WTC11 (cell line): Measurements from ENCODE around the gene PIEZO1. TPM values are rescaled to one million over a fixed set of nuclear protein-coding genes. Genes with fewer than 3 reads are reported as not detected.

Source experiments
- ATF1 ChIP-seq: sonication (generic); formaldehyde crosslinking; IDR thresholded peaks from 2 replicates; pipeline ENCODE4 v1.8.1; 2023; ENCODE audit warnings: mild to moderate bottlenecking, moderate library complexity, missing genetic modification reagents
- CREB1 ChIP-seq: sonication (generic); formaldehyde crosslinking; IDR thresholded peaks from 2 replicates; pipeline ENCODE4 v1.8.0; 2023; ENCODE audit warnings: mild to moderate bottlenecking, missing genetic modification reagents
- E2F5 ChIP-seq: sonication (generic); formaldehyde crosslinking; IDR thresholded peaks from 2 replicates; pipeline ENCODE4 v1.8.1; 2022; ENCODE audit warnings: mild to moderate bottlenecking, moderate library complexity, missing genetic modification reagents
- ELF4 ChIP-seq: sonication (generic); formaldehyde crosslinking; IDR thresholded peaks from 2 replicates; pipeline ENCODE4 v1.8.1; 2022; ENCODE audit warnings: low read depth, mild to moderate bottlenecking, moderate library complexity, missing genetic modification reagents
- FOXP1 ChIP-seq: sonication (generic); formaldehyde crosslinking; IDR thresholded peaks from 2 replicates; pipeline ENCODE4 v1.8.0; 2022; ENCODE audit warnings: missing genetic modification reagents, mild to moderate bottlenecking, moderate library complexity, borderline replicate concordance
- IRF1 ChIP-seq: sonication (generic); formaldehyde crosslinking; IDR thresholded peaks from 2 replicates; pipeline ENCODE4 v1.8.0; 2023; ENCODE audit warnings: missing genetic modification reagents
- MAX ChIP-seq: sonication (generic); formaldehyde crosslinking; IDR thresholded peaks from 2 replicates; pipeline ENCODE4 v1.8.0; 2022; ENCODE audit warnings: mild to moderate bottlenecking, missing genetic modification reagents
- NFATC4 ChIP-seq: fragments of 250-450 bp; sonication (Bioruptor Pico); IDR thresholded peaks from 2 replicates; pipeline ENCODE4 v1.9.0; 2021; ENCODE audit warnings: mild to moderate bottlenecking
- NR3C1 ChIP-seq: sonication (generic); formaldehyde crosslinking; conservative IDR thresholded peaks from 2 replicates; pipeline ENCODE4 v1.8.1; 2023; ENCODE audit warnings: low read depth, mild to moderate bottlenecking, missing genetic modification reagents
- PRDM15 ChIP-seq: sonication (generic); formaldehyde crosslinking; IDR thresholded peaks from 2 replicates; pipeline ENCODE4 v1.8.0; 2022; ENCODE audit warnings: missing genetic modification reagents
- SP1 ChIP-seq: sonication (generic); formaldehyde crosslinking; conservative IDR thresholded peaks from 2 replicates; pipeline ENCODE4 v1.8.1; 2022; ENCODE audit warnings: missing genetic modification reagents
- STAT6 ChIP-seq: sonication (generic); formaldehyde crosslinking; conservative IDR thresholded peaks from 2 replicates; pipeline ENCODE4 v1.8.1; 2023; ENCODE audit warnings: mild to moderate bottlenecking, low read depth, missing genetic modification reagents, moderate library complexity
- TCF7 ChIP-seq: sonication (generic); formaldehyde crosslinking; IDR thresholded peaks from 2 replicates; pipeline ENCODE4 v1.8.0; 2022; ENCODE audit warnings: mild to moderate bottlenecking, low read depth, missing genetic modification reagents, moderate library complexity
- TEAD4 ChIP-seq: sonication (generic); formaldehyde crosslinking; IDR thresholded peaks from 2 replicates; pipeline ENCODE4 v1.8.0; 2022; ENCODE audit warnings: mild to moderate bottlenecking, missing genetic modification reagents
- TP53 ChIP-seq: sonication (generic); formaldehyde crosslinking; IDR thresholded peaks from 2 replicates; pipeline ENCODE4 v1.8.1; 2023; ENCODE audit warnings: mild to moderate bottlenecking, missing genetic modification reagents
- ZBTB21 ChIP-seq: sonication (generic); formaldehyde crosslinking; IDR thresholded peaks from 2 replicates; pipeline ENCODE4 v1.8.1; 2023; ENCODE audit warnings: mild to moderate bottlenecking, missing genetic modification reagents, borderline replicate concordance
- ZNF138 ChIP-seq: sonication (generic); formaldehyde crosslinking; conservative IDR thresholded peaks from 2 replicates; pipeline ENCODE4 v1.8.1; 2022; ENCODE audit warnings: mild to moderate bottlenecking, moderate library complexity, missing genetic modification reagents
- ZNF232 ChIP-seq: sonication (generic); formaldehyde crosslinking; IDR thresholded peaks from 2 replicates; pipeline ENCODE4 v1.8.0; 2022; ENCODE audit warnings: mild to moderate bottlenecking, missing genetic modification reagents
- ZNF396 ChIP-seq: fragments of 250-450 bp; sonication (Bioruptor Pico); IDR thresholded peaks from 2 replicates; pipeline ENCODE4 v1.8.0; 2021; ENCODE audit warnings: mild to moderate bottlenecking, moderate library complexity, borderline replicate concordance
- ZNF416 ChIP-seq: fragments of 250-450 bp; sonication (Bioruptor Pico); IDR thresholded peaks from 2 replicates; pipeline ENCODE4 v1.9.0; 2021; ENCODE audit warnings: mild to moderate bottlenecking, inconsistent platforms
- ZNF512 ChIP-seq: sonication (generic); formaldehyde crosslinking; IDR thresholded peaks from 2 replicates; pipeline ENCODE4 v1.8.1; 2022; ENCODE audit warnings: missing genetic modification reagents, borderline replicate concordance
- ZNF532 ChIP-seq: fragments of 250-450 bp; sonication (Bioruptor Pico); IDR thresholded peaks from 2 replicates; pipeline ENCODE4 v1.9.0; 2021; ENCODE audit warnings: mild to moderate bottlenecking, borderline replicate concordance
- ZSCAN18 ChIP-seq: fragments of 250-450 bp; sonication (Bioruptor Pico); IDR thresholded peaks from 2 replicates; pipeline ENCODE4 v2.1.2; 2022; ENCODE audit warnings: mild to moderate bottlenecking, moderate library complexity
- total RNA-seq: library from RNA; stranded (reverse); gene quantifications from 3 replicates; pipeline ENCODE4 v1.2.3, GENCODE V29; 2021

The PIEZO1 gene
- total RNA-seq, 1 experiment from 2014 or later = 71.3 TPM

- TF ChIP-seq CREB1 (CRISPR knock-in tag) (no peak; the same call in 1 of the 2 replicates), TEAD4 (CRISPR knock-in tag) (no peak; the same call in 1 of the 2 replicates), TCF7 (CRISPR knock-in tag) (no peak), E2F5 (CRISPR knock-in tag) (peak; percentile 84), NFATC4 (peak; percentile 78), TP53 (CRISPR knock-in tag) (no peak), STAT6 (no peak), SP1 (CRISPR knock-in tag) (peak; percentile 88), FOXP1 (CRISPR knock-in tag) (peak; percentile 66; the same call in 1 of the 2 replicates), ZNF232 (0 out of 2 replicates have a peak, but pooled peaks have one; percentile 74), ZNF532 (CRISPR knock-in tag) (no peak), ZNF396 (CRISPR knock-in tag) (no peak), PRDM15 (CRISPR knock-in tag) (no peak; the same call in none of the 2 replicates), ELF4 (CRISPR knock-in tag) (no peak), ZNF512 (no peak), ZNF138 (CRISPR knock-in tag) (no peak), NR3C1 (CRISPR knock-in tag) (no peak), ZBTB21 (peak; percentile 71; the same call in 1 of the 2 replicates), ATF1 (CRISPR knock-in tag) (no peak; the same call in 1 of the 2 replicates), MAX (peak; percentile 94), ZSCAN18 (CRISPR knock-in tag) (no peak), IRF1 (CRISPR knock-in tag) (no peak), ZNF416 (no peak)
These were observed 26.9 kb upstream of the PIEZO1 start, which contains the start of gene APRT (continued) for GRCh38 chr16:88811769-88812512.
